ENCODE measurements around the gene LRRC74A. TPM values are rescaled to one million over a fixed set of nuclear protein-coding genes. Genes with fewer than 3 reads are reported as not detected.
A peak's percentile ranks its signal among the peaks of the same experiment; 100 is the strongest.

The LRRC74A gene
- total RNA-seq, 1 experiment from 2014 or later, result not detected

DNA sequence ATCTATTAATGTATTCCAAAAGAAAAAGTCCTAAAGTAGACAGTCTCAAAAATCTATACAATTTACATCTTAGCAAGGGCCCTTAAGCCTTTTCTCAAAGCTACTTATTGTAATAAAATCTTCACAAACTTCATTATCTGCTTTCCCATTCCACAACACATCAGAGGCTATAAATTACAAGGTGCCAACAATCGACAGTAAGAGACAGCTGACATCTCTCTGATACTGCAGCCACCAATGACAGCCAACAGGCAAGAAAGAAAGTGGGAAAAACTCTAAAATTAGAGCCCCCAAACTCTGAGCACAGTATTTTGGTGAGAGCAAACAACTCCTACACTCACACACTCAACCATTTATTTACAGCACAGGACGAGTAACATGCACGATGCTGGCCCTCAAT lies 15.7 kb upstream of the LRRC74A start:
- DNase-seq (ENCODE audit: low read depth), result no peak

DNA sequence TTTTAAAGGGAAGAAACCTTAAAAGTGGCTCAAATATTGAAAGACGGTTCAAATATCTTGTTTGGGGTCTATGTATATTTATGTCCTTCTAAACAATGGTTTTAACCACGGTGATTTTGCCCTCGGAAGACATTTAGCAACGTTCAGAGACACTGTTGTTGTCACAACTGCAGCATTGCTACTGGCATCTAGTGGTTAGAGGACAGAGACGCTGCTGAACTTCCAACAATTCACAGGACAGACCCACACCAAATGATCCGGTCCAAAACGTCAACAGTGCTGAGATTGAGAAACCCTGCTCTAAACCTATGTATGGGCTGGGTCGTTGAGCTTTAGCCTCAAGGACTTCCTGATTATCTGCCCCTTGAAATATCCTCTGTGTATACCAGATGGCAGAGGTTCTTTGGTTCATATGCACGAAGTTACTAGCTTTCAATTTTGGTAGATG lies 15.2 kb upstream of the LRRC74A start:
- peak; percentile 42 for DNase-seq (ENCODE audit: low read depth)

DNA sequence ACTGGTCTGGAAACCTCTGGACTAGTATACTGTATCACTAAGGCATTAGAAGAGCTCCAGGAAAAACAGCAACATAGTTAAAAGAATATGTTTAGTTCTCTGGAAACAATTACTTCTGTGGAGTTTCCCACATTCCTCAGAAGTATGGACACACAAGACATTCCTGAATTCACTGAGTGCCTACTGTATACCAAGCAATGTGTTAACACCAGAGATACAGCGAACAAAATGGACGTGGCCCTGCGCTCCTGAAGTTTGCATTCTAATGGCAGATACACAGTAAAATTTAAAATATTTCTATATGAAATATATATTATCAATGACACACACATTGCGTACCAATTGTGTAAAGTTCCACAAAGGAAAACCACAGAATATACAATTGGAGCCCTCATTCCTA lies 14.6 kb upstream of the LRRC74A start:
- no peak for DNase-seq (ENCODE audit: low read depth)

DNA sequence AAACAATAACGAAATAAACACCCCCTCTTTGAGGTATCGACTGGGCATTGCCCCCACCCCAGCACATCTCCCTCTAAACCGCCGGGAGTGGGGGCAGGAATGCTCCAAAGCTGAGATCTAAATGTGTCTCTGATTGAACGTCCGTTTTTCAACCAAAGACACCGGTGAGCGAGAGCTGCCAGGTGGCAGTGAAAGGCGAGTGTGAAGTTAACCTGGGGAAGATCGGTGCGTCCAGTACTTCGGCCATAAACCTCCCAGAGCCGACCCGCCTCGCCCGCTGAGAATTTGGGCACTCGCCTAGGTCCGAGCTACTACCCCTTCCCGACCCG lies 14.2 kb upstream of the LRRC74A start:
- DNase-seq (ENCODE audit: low read depth), result no peak

DNA sequence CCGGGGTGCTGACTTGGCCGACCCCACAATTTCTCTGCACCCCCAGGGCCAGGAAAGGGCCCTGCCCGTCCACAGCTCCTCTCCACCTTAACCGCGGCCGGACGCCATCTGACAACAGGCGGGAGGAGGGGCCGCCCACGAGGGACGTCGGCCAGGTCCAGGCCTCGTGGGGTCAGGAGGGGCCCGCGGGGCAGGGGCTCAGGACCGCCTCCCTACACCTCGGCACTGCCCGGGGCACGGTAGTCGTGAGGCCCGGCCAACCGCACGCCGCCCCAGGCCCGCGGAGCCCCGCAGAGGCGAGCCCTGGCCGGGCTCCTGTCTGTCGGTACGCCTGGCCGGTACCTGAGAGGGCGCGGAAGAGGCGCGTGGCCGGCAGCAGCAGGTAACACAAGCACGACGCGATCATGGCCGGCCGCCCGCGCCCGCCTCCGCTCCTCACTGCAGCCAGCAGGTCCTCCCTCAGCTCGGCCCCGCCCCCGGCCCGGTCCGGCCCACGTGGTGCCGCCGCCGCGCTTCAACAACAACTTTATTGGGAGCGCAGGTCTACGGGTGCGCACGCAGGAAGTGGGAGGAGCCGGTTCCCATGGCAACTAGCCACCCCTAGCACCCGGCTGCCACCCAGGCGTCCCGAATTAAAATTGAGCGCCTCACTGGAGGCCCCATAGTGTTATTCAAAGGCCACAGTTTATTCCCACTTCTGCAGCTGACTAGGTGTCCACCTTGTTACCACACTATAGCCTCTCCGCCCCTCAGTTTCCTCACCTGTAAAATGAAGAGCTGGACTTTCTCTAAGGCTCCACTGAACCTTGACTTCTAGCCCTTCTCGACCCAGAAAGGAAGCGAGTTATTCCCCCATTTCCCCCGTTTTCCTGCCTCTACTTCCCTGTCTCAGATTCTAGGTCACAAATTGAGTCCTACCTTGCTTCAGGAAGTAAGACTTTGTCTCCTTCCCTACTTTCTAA lies 13.5 kb upstream of the LRRC74A start, which contains the start of gene ANGEL1:
Gene ANGEL1, minus strand, starts transcription at position 461 of the 962 bp plus-strand sequence. Its CDS starts 55 bp downstream, at position 406.
- DNase-seq (ENCODE audit: low read depth), result peak; percentile 89

DNA sequence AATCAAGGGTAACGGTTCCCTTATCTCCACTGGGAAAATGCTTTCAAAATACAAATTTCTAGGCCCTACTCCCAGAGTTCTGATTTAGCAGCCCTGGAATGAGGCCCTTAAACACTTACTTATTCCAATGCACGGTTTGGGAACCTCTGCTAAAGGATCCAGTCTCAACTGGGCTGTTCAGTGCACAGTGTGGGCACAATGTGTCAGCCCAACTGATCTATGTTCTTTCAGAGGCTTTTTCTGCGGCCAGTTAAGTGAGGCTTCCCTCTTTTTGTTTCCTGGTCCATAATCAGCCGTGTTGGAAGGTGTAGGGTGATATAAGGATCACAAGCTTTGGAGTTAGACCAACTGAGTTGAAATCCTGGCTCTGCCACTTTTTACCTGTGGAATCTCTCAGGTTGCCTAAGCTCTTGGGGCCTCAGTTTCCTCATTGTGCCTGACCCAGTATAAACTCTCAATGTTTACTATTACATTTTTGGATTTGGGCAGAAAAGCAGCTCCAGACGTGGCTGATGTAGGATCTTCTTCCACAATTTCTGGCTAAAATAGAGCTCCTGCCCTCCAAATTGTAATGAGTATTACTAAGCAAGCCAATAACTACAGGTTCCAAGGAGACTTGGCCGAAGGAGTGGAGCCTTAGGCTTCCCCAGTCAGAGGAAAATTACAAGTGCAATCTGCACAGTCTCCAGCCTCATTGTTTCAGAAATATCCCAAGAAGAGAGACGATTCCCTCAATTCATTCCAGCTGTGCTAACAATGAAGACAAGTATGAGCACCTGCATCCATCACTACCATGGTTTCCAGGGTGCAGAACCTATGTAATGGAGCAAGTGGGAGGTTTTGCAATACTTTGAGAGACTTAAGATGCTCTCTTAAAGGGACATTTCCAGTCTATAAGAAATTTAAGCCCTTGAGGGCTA lies 11.2 kb upstream of the LRRC74A start:
- DNase-seq (ENCODE audit: low read depth), result no peak

DNA sequence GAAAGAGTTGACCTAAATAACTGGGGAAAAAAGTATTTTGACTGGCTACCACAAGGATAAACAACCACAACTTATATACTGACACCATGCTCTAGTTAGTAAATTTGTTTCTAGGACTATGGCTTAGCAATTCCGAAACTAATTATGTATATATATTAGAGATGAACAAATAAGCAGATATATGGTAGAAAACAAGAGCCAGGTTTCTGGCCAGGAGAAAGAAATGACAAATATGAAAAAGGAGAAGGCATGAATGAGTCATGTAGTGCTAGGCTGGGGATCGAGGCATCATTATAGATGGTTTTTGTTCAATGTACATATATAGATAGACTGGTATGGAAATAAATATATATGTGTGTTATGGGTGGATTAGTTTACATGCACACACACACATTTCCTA lies 5.5 kb upstream of the LRRC74A start:
- DNase-seq (ENCODE audit: low read depth), result no peak

DNA sequence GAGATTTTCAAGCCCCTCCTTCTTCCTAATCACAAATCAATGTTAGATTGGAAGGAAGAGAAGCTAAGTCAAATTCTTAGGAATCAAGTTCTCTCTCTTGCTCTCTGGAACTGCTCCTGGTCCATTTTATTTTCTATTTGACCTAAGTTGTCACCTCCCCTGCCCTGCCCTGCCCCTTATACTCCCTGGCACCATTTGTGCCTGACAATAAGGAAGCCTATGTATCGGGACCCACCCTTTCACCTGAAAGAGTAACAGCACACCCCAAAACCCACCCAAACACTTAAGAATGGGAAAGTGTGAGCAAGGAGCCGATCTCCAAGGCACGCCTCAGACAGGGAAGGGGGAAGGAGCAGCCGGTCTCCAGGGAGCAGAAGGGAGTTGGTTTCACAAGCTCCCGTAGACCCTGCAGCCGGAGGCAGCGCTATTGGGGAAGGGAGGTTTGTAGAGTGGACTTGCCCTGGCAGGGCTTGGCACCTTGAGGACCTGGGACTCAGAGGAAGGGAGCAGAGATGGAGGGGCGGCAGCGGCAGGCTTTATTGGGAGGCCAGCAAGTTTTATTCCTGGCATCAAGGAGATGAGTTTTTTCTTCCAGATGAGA lies 1.6 kb downstream of the LRRC74A start:
- DNase-seq (ENCODE audit: low read depth), result no peak

DNA sequence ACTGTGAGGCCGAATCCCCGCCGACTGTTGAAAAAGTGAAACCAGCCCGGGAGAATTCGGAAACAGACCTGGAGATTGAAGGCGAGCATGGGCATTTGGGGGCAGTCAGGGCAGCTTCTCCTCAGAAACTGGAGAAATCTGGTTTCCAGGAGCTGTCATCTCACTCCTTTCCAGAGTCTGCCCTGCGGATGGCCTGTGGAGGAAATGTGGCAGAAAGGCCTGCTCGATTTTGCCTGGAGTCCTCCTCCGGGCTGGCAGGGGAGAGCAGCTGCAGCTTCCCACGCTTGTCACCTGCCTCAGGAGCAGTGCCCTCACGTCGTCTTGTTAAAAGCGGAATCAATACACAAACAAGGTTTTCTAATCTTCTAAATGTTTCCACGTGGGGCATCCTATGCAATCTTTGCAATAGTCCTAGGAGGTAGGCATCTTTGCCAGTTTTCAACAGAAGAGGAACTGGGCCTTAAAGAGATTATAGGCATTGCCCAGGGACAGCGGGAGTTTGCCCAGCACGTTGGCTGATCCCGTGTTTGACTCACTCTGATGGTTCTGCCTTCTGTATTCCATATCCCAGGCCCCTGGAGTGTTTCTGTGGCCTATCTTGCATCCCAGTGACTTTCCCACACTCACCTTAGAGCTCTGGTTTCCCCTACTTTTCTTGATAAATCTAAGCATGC lies 2.3 kb downstream of the LRRC74A start:
- DNase-seq (ENCODE audit: low read depth), result no peak

DNA sequence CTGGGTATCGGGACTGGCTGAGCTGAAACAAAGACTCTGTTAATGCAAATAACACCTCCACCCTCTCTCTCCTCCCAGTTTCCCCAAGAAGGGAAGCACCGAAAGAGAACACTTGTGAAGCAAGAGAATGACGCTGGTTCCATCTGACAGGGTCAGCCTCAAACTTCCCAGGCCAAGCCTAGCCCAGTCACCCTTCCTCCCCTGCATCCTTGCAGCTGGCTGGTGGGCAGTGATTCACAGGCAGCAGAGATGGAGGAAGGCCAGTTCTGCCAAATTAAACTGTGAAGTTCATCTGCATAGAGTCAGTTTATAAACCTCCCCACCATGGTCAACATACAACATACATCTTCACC lies 2.8 kb downstream of the LRRC74A start:
- DNase-seq (ENCODE audit: low read depth), result peak; percentile 76

DNA sequence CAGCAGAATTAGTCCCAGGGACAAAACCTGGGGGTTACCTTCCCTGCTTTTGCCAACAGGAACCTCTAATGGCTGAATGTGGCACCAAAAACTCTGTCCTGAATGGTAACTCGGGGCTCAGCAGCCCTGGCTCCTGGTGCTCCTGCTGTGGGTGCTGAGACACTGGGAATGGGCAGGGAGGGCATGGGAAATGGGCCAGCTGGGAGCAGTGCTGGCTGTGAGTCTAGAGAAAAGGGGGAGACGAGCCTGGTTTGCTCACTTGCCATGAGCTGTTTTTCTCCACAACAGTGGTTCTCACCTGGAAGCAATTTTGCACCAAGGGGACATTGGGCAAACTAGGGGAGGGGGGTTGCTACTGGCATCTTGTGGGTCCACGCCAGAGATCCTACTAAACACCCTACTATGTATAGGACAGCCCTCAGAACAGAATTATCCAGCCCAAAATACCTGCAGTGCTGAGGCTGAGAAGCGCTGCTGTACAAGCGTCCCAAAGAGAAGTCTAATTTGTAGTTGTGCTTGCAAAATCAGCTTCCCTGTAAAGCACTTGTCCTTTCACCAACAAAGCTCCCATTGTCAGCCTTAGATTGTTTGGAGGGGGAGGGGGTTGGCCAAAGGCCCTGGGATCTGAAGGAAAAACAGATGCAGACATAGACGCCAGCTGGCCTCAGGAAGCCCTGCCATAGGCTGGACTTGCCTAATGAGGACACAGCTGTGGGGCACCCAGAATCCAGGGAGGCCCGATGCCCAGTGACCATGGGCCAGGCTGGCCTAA lies 3.6 kb downstream of the LRRC74A start:
- DNase-seq (ENCODE audit: low read depth), result peak; percentile 59

DNA sequence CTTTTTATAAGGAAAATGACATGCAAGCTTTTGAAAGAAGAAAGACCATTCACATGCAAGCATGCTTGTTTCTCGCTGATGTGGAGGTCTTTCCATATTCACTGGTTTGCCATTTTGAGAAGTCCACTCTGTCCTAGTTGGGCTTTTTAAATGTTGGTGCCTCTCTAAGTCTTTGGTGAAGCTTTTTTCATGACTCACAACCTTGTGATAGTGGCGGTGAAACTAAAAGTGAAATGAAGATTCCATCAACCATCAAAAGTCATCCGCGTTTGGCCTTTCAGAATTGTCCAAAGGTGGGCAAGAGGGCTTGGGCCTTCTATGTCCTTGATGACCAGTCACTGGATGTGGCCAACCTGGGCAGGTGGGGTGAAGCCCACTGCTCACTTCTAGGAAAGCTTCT lies 4.3 kb downstream of the LRRC74A start:
- no peak for DNase-seq (ENCODE audit: low read depth)

DNA sequence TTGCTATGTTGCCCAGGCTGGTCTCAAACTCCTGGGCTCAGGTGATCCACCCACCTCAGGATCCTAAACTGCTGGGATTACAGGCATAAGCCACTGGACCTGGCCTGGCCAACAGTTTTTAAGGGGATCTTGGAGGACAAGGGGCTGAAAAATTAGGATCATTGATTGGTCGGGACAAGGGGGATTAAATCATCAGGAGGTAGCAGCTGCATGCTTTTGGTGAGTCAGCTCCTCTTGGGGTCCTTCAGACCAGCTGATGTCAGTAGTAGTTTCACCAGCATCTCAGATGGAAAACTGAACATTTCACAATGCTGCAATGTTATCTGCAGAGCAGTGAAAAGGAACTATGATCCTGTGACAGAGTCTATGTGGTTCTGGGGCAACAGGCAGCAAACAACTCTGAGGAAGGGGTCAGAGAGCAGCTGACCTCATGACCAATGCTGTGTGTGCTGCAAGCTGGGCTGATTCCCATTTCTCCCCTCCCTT lies 6.3 kb downstream of the LRRC74A start:
- peak; percentile 70 for DNase-seq (ENCODE audit: low read depth)

DNA sequence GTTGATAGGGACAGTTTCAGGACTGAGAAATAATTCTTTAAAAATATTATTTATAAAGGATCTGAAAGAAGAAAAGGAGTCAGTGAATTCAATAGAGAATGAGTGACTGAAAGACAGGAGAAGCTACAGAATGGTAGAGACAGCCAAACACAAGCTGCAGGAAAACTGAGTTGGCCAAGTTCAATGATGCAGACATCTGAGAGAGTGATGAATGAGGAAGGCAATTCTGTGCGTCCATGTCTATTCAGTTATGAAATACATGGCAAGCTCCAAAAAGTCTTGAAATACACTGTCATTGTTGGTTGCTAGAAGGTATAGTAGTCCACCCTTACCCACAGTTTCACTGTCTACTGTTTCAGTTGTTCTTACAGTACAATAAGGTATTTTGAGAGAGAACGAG lies 6.8 kb downstream of the LRRC74A start:
- no peak for DNase-seq (ENCODE audit: low read depth)

DNA sequence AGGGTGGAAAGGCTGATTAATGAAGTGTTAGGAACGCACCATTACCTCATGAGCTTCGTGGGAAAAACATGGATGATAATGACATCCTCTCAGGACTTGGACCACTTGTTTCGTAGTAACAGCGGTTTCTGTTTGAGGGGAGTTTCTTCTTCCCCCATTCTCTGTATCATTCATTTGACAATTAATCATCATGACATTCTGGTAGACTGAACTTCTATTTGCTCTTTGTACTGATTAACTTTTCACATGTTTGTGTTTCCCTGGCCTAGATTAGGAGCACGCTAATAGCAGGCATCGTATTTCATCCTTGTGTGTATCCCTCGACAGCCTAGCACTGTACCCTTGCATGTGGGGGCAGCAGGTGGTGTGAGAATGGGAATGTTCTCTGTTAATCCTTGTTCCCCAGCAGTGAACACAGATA lies 8.0 kb downstream of the LRRC74A start:
- DNase-seq (ENCODE audit: low read depth), result no peak

DNA sequence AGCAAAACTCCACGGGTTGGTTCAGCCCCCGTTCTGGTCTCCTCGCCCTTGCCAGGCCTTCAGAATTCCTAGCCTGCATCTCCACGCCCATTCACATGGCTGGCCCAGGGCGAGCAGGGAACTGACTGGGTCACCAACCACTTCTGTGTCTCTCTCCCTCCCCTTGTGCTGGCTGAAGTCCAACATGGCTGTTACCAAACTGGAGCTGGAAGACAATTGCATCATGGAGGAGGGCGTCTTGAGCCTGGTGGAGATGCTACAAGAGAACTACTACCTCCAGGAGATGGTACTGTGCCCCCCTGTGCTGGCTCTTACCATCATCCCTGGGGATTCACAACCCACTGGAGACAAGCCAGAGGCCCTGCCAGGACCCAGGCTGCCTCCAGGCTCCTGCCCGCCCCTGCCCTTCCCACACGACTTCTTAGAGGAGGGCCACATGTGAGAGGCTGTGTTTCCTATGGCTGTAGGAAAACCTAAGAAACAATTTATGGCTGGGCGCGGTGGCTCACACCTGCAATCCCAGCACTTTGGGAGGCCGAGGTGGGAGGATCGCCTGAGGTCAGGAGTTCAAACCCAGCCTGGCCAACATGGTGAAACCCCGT lies 9.9 kb downstream of the LRRC74A start:
- DNase-seq (ENCODE audit: low read depth), result no peak

DNA sequence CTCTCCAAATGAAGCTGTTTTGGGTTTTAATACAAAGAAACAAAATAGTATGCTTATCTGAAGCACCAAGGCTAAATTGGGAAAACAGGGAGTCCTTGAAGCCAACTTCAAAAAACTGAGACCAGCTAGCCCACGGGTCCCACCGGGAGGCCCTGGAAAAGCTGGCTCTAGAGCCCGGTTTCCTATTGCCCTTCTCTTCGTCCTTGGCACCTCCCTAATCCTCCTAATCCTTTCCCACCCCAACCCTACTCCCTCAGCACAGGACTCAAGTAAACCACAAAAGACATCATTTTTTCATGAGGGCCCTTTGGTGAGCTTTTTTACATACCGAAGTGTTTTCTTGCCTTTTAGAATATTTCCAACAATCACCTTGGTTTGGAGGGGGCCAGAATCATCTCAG lies 11.3 kb downstream of the LRRC74A start:
- DNase-seq (ENCODE audit: low read depth), result no peak

DNA sequence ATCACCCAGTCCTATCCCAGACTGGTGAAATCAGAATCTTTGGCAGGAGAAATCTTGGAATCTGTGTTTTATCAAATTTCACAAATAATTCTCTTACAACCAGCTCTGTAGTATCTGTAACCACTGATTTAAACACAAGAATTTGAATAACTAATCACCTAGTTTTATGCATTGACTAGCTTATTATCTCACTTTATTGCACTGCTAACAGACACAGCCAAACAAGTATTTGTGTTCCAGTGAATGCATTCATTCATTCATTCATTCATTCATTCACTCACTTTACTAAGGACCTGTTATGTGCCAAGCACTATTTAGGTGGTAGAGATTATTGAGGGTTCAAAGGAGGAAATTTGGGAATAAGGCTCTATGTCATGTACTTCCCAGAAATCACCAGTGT lies 16.2 kb downstream of the LRRC74A start:
- DNase-seq (ENCODE audit: low read depth), result no peak

DNA sequence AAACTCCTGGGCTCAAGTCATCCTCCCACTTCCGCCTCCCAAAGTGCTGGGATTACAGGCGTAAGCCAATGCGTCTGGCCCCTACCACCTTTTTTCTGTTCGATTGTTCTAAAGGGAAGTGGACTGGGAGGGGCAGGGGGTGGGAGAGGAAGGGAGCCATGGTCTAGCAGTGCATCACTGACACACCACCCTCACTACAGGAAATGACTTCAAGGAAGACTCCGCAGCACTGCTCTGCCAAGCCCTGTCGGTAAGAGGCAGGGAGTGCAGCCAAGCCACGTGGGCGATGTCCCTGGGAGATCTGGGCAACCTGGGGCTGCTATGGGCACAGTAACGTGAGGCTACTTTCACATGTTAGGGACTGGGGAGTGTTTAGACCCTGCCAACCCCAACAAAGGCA lies 18.0 kb downstream of the LRRC74A start:
- DNase-seq (ENCODE audit: low read depth), result peak; percentile 26
